ENCODE results near the gene ROR1.
A peak's percentile ranks its signal among the peaks of the same experiment; 100 is the strongest.

Gene ROR1

GRCh38 chr1:63880958-63881576 is 107.2 kb downstream of the ROR1 start:
- H3K36me3 Mint-ChIP-seq (ENCODE audit: low read depth) = no peaks in the 10 kb centered on the region
- H3K27ac Mint-ChIP-seq = peak overlapping the region in 2 of 3 experiments; percentile 21 to 65
- no peak for TF ChIP-seq CTCF (IDR thresholded peaks at IDR 0.05; ENCODE audit: unreplicated experiment in 3 of 3)
- no peaks in the 10 kb centered on the region for H3K9me3 Mint-ChIP-seq
- peaks cover 69% of the 10 kb centered on the region for H3K4me1 Mint-ChIP-seq
- H3K4me3 Mint-ChIP-seq = peak overlapping the region in 1 of 3 experiments; percentile 17
- H3K27me3 Mint-ChIP-seq (ENCODE audit: low read depth) = no peaks in the 10 kb centered on the region

DNA sequence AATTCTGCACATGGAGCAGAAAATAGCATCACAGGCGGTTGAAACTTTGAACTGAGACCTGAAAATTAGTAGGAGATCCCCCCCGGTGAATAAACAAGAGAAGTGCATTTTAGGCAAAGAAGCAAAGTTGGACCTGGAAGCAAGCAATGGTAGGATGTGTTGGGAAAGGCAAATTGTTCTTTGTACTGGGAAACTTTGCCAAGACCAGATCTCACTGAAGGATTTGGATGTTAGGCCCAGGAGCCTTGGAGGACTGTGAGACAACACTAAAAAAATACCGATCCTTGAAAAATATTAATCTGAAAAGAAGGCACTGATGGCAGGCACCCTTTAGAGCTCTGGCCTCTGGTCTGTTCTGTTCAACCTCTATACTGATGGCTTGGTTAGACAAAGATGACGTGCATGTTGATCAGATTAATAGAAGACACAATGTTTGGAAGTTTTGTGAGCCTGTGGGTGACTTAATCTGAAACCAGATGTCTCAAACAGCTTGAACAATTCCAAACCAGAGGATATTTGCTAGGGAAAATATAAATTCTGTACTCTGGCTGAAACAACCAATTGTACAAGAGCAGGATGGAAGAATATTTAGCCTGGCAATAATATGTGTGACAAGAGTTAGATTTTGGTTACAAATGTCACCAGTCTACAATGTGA is 108.4 kb downstream of the ROR1 start:
- no peak overlapping the region for H3K4me3 Mint-ChIP-seq
- H3K9me3 Mint-ChIP-seq = no peaks in the 10 kb centered on the region
- no peaks in the 10 kb centered on the region for H3K27me3 Mint-ChIP-seq (ENCODE audit: low read depth)
- H3K36me3 Mint-ChIP-seq (ENCODE audit: low read depth) = no peaks in the 10 kb centered on the region
- no peak for TF ChIP-seq CTCF (IDR thresholded peaks at IDR 0.05; ENCODE audit: unreplicated experiment in 3 of 3)
- H3K27ac Mint-ChIP-seq = peak overlapping the region; percentile 58 to 85 (median 65)
- H3K4me1 Mint-ChIP-seq = peaks cover 68% of the 10 kb centered on the region

DNA sequence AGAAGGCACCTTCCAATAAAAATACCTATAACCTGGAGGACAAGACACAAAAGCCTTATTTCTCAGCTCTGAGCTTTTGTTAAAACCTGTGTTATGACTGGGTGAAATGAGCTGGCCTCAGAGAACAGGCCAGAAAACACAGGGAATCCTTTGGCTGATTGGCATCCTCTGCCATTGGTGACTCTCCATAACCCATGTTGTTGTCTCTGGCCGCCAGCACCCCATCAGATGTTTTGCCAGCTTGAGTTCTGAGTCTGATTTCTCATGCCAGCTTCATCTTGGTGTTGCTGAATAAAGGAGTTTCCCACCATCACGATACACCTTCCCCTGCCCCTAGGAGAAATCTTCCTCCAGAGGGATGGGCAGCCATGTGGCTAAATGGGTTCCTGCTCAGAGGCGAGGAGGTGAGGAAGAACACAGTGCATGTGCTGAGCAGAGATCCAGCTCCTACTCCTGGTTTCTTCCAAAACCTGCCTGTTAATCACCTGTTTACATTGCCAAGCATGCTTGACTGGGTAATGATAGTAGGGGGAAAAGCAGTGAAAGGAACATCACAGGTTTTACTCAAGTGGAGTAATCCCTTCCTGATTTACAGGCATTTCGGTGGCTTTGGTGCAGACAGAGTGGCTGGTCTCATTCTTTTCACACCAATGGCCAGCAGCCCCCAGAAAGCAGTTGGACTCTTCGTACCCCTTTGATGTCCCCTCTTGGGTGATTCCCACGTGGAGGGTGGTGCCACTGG is 109.8 kb downstream of the ROR1 start:
- no peaks in the 10 kb centered on the region for H3K36me3 Mint-ChIP-seq (ENCODE audit: low read depth)
- no peak for TF ChIP-seq CTCF (IDR thresholded peaks at IDR 0.05; ENCODE audit: unreplicated experiment in 3 of 3)
- no peak overlapping the region for H3K4me3 Mint-ChIP-seq
- H3K27ac Mint-ChIP-seq = peak overlapping the region in 2 of 3 experiments; percentile 15 to 65
- no peaks in the 10 kb centered on the region for H3K27me3 Mint-ChIP-seq (ENCODE audit: low read depth)
- H3K4me1 Mint-ChIP-seq = peaks cover 60% of the 10 kb centered on the region
- no peaks in the 10 kb centered on the region for H3K9me3 Mint-ChIP-seq

GRCh38 chr1:63884486-63884885 is 110.7 kb downstream of the ROR1 start:
- Mint-ChIP-seq H3K4me1 (peaks cover 52% of the 10 kb centered on the region), H3K36me3 (ENCODE audit: low read depth) (peaks cover 6% of the 10 kb centered on the region), H3K4me3 (no peak overlapping the region), H3K27ac (no peak overlapping the region), H3K27me3 (ENCODE audit: low read depth) (no peaks in the 10 kb centered on the region), H3K9me3 (no peaks in the 10 kb centered on the region)
- no peak for TF ChIP-seq CTCF (IDR thresholded peaks at IDR 0.05; ENCODE audit: unreplicated experiment in 3 of 3)

- Mint-ChIP-seq H3K9me3 (no peaks in the 10 kb centered on the region), H3K27ac (no peak overlapping the region), H3K27me3 (ENCODE audit: low read depth) (no peaks in the 10 kb centered on the region), H3K4me1 (peaks cover 43% of the 10 kb centered on the region), H3K4me3 (no peak overlapping the region), H3K36me3 (ENCODE audit: low read depth) (peaks cover 16% of the 10 kb centered on the region)
- TF ChIP-seq CTCF (IDR thresholded peaks at IDR 0.05; ENCODE audit: unreplicated experiment in 3 of 3) = no peak
Measured at GRCh38 chr1:63885899-63886298, 112.1 kb downstream of the ROR1 start.
